A549 (cell line): ENCODE measurements around the gene DPAGT1.

Experiments used
- CHD2 ChIP-seq: fragments of 150-350 bp; IDR thresholded peaks from 2 replicates; pipeline ENCODE4 v1.6.1; 2014; ENCODE audit warnings: low read length; ENCODE audit not compliant: partially characterized antibody
- EP300 ChIP-seq, 2 experiments: fragments of >200 bp; sonication (Bioruptor Twin); formaldehyde crosslinking; IDR thresholded peaks; 2 replicates in 1 of 2; 3 replicates in 1 of 2; pipeline ENCODE4 v1.6.1; 2016 to 2017
- ESRRA ChIP-seq: fragments of 150-350 bp; IDR thresholded peaks from 2 replicates; pipeline ENCODE4 v1.6.1; 2014; ENCODE audit warnings: mild to moderate bottlenecking, low read length, borderline replicate concordance
- MAFK ChIP-seq: fragments of 450-650 bp; IDR thresholded peaks from 2 replicates; pipeline ENCODE4 v1.6.1; 2014; ENCODE audit not compliant: partially characterized antibody
- POLR2A ChIP-seq: IDR thresholded peaks from 2 replicates; pipeline ENCODE4 v1.6.1; 2012; ENCODE audit warnings: mild to moderate bottlenecking, low read length
- TP53 ChIP-seq: fragments of 250-450 bp; sonication (Bioruptor Pico); IDR thresholded peaks from 2 replicates; pipeline ENCODE4 v1.5.0; 2021; ENCODE audit warnings: mild to moderate bottlenecking, moderate library complexity
- TF ChIP-seq, protein P1 (sequence below): fragments of >200 bp; sonication (Bioruptor Twin); formaldehyde crosslinking; IDR thresholded peaks from 3 replicates; pipeline ENCODE4 v1.5.1; 2016
- TF ChIP-seq, protein P2 (sequence below): fragments of >200 bp; sonication (Bioruptor Twin); formaldehyde crosslinking; IDR thresholded peaks from 3 replicates; pipeline ENCODE4 v1.6.1; 2016

DNA sequence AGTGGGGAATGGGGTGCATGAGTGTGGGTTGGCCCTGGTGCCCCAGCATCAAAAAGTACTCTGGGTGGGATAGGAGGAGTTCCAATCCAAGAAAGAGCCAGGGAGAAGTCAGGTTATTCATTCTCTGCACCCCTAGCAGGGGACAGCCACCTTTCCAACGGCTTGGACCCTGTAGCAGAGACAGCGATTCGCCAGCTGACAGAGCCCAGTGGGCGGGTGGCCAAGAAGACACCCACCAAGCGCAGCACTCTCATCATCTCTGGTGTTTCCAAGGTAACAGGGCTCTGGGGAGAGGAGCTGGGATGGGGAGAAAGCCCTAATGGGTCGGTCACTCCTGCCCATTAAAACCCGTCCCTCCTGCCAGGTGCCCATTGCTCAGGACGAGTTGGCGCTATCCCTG, 12.1 kb upstream of the DPAGT1 start:
- TF ChIP-seq CHD2 (no peak), TP53 (no peak), ESRRA (no peak), MAFK (no peak), EP300 (IDR thresholded peaks at IDR 0.05) (no peak), POLR2A (no peak)
- TF ChIP-seq, protein P1, sequence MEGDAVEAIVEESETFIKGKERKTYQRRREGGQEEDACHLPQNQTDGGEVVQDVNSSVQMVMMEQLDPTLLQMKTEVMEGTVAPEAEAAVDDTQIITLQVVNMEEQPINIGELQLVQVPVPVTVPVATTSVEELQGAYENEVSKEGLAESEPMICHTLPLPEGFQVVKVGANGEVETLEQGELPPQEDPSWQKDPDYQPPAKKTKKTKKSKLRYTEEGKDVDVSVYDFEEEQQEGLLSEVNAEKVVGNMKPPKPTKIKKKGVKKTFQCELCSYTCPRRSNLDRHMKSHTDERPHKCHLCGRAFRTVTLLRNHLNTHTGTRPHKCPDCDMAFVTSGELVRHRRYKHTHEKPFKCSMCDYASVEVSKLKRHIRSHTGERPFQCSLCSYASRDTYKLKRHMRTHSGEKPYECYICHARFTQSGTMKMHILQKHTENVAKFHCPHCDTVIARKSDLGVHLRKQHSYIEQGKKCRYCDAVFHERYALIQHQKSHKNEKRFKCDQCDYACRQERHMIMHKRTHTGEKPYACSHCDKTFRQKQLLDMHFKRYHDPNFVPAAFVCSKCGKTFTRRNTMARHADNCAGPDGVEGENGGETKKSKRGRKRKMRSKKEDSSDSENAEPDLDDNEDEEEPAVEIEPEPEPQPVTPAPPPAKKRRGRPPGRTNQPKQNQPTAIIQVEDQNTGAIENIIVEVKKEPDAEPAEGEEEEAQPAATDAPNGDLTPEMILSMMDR = no peak
- TF ChIP-seq, protein P2, sequence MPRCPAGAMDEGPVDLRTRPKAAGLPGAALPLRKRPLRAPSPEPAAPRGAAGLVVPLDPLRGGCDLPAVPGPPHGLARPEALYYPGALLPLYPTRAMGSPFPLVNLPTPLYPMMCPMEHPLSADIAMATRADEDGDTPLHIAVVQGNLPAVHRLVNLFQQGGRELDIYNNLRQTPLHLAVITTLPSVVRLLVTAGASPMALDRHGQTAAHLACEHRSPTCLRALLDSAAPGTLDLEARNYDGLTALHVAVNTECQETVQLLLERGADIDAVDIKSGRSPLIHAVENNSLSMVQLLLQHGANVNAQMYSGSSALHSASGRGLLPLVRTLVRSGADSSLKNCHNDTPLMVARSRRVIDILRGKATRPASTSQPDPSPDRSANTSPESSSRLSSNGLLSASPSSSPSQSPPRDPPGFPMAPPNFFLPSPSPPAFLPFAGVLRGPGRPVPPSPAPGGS = no peak
